ENCODE measurements around the gene RTP1. TPM values are rescaled to one million over a fixed set of nuclear protein-coding genes. Genes with fewer than 3 reads are reported as not detected.

The RTP1 gene
- total RNA-seq, 1 donor from 2014 or later, result not detected

DNA sequence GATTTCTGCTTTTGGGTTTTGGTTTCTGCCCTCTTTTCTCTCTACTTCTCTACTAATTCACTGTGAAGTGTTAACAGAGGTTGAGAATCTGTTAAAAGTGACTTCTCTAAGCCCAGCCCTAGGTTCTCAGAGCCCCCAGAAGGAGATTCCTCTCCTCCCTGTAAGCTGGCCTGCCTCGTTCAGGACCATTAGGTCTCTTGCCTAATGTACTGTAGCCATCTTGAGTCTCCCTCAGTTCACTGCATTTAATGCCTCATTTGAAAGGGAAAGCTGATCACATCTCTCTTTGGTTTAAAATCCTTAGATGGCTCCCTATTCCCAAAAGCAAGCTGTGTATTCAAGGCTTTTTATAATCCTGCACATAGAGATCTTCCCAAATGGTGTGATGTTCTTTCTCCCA is 16.3 kb downstream of the RTP1 start:
- no peaks in the 10 kb centered on the region for H3K9me3 Mint-ChIP-seq
- TF ChIP-seq EZH2 (IDR thresholded peaks at IDR 0.05), result no peak
- no peak for TF ChIP-seq CTCF (IDR thresholded peaks at IDR 0.05)
- no peak for TF ChIP-seq EZH2phosphoT487 (IDR thresholded peaks at IDR 0.05)
- no peaks in the 10 kb centered on the region for H4K20me1 ChIP-seq (ENCODE audit: low read depth)
- H3K27ac Mint-ChIP-seq, result no peak overlapping the region
- peaks cover 12% of the 10 kb centered on the region for H3K4me1 ChIP-seq
- H2AFZ ChIP-seq (replicated peaks), result no peak overlapping the region
- no peaks in the 10 kb centered on the region for H3K27me3 Mint-ChIP-seq (ENCODE audit: insufficient read depth, low read depth)
- no peak overlapping the region for H3K4me3 Mint-ChIP-seq
- H3K4me3 ChIP-seq, result no peak overlapping the region
- H3K36me3 ChIP-seq, result no peaks in the 10 kb centered on the region
- no peak overlapping the region for H3K9ac ChIP-seq
- no peaks in the 10 kb centered on the region for H3K27me3 ChIP-seq
- H3K79me2 ChIP-seq (ENCODE audit: low read depth), result no peaks in the 10 kb centered on the region
- peaks cover 16% of the 10 kb centered on the region for H3K4me1 Mint-ChIP-seq
- H3K4me2 ChIP-seq, result no peak overlapping the region
- no peaks in the 10 kb centered on the region for H3K36me3 Mint-ChIP-seq
- H3F3A ChIP-seq (ENCODE audit: low read depth), result peaks cover 3% of the 10 kb centered on the region
- DNase-seq (ENCODE audit: low spot score), result no peak
- H3K9me3 ChIP-seq (ENCODE audit: low read depth), result no peaks in the 10 kb centered on the region
- no peak overlapping the region for H3K27ac ChIP-seq

- no peaks in the 10 kb centered on the region for H3K9me3 Mint-ChIP-seq
- Histone ChIP-seq H2AFZ (replicated peaks) (no peak overlapping the region), H3K9me3 (ENCODE audit: low read depth) (no peaks in the 10 kb centered on the region), H3K4me3 (no peak overlapping the region), H3K27ac (no peak overlapping the region), H3K4me2 (no peak overlapping the region), H3K9ac (no peak overlapping the region), H3K36me3 (no peaks in the 10 kb centered on the region), H3K27me3 (no peaks in the 10 kb centered on the region), H3F3A (ENCODE audit: low read depth) (no peaks in the 10 kb centered on the region), H4K20me1 (ENCODE audit: low read depth) (no peaks in the 10 kb centered on the region), H3K4me1 (peaks cover 6% of the 10 kb centered on the region), H3K79me2 (ENCODE audit: low read depth) (no peaks in the 10 kb centered on the region)
- DNase-seq (ENCODE audit: low spot score), result no peak
- no peaks in the 10 kb centered on the region for H3K36me3 Mint-ChIP-seq
- H3K27ac Mint-ChIP-seq, result no peak overlapping the region
- H3K4me3 Mint-ChIP-seq, result no peak overlapping the region
- no peak for TF ChIP-seq CTCF (IDR thresholded peaks at IDR 0.05)
- TF ChIP-seq EZH2phosphoT487 (IDR thresholded peaks at IDR 0.05), result no peak
- TF ChIP-seq EZH2 (IDR thresholded peaks at IDR 0.05), result no peak
- no peaks in the 10 kb centered on the region for H3K27me3 Mint-ChIP-seq (ENCODE audit: insufficient read depth, low read depth)
- H3K4me1 Mint-ChIP-seq, result peaks cover 8% of the 10 kb centered on the region
Measured at GRCh38 chr3:187215460-187215859, 18.2 kb downstream of the RTP1 start.

DNA sequence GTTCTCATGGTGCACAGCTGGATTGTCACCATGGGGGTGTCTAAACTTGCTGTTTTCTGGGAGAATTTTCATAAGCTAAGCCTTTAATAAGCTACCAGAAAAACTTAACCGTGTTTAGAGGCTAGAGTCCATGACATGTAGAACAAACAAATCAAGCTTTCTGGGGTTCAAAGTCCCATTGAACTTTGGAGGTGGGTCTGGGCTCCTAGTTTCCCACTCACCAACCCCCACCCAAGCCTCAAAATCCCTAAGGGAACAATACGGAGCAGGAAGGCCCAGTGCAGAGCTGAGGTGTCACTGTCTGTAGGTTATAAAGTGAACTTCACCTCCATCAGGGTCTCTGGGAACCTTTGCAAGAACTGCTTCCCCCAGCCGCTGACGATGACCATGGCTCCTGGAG is 25.5 kb downstream of the RTP1 start:
- DNase-seq (ENCODE audit: low spot score), result no peak
- peaks cover 2% of the 10 kb centered on the region for H3K27me3 Mint-ChIP-seq (ENCODE audit: insufficient read depth, low read depth)
- Histone ChIP-seq H3K27ac (no peak overlapping the region), H4K20me1 (ENCODE audit: low read depth) (no peaks in the 10 kb centered on the region), H3K79me2 (ENCODE audit: low read depth) (no peaks in the 10 kb centered on the region), H3K4me2 (no peak overlapping the region), H3K36me3 (no peaks in the 10 kb centered on the region), H3K4me3 (no peak overlapping the region), H2AFZ (replicated peaks) (no peak overlapping the region), H3K9ac (no peak overlapping the region), H3F3A (ENCODE audit: low read depth) (no peaks in the 10 kb centered on the region), H3K9me3 (ENCODE audit: low read depth) (no peaks in the 10 kb centered on the region), H3K27me3 (no peaks in the 10 kb centered on the region), H3K4me1 (no peaks in the 10 kb centered on the region)
- H3K36me3 Mint-ChIP-seq, result no peaks in the 10 kb centered on the region
- no peaks in the 10 kb centered on the region for H3K9me3 Mint-ChIP-seq
- no peak overlapping the region for H3K27ac Mint-ChIP-seq
- H3K4me1 Mint-ChIP-seq, result no peaks in the 10 kb centered on the region
- no peak for TF ChIP-seq CTCF (IDR thresholded peaks at IDR 0.05)
- no peak for TF ChIP-seq EZH2 (IDR thresholded peaks at IDR 0.05)
- no peak for TF ChIP-seq EZH2phosphoT487 (IDR thresholded peaks at IDR 0.05)
- H3K4me3 Mint-ChIP-seq, result no peak overlapping the region
